OCI-LY7 (cell line): ENCODE measurements around the gene MPRIP. TPM values are rescaled to one million over a fixed set of nuclear protein-coding genes. Genes with fewer than 3 reads are reported as not detected.

ENCODE experiments used
- BruUV-seq: library from RNA; stranded (reverse); fragments of 400-500 nt; replicated peaks from 2 replicates; lab custom pipeline; 2021; lab: Mats Ljungman, UMichigan
- CTCF ChIA-PET: fragments of 300-600 bp; sonication (Branson Sonifier 250); formaldehyde crosslinking; loops from one replicate; lab custom pipeline; 2022; ENCODE audit warnings: antibody characterized with exemption; ENCODE audit not compliant: unreplicated experiment; lab: Charles Lee
- POLR2A ChIA-PET: fragments of 300-600 bp; sonication (Branson Sonifier 250); formaldehyde crosslinking; loops from one replicate; lab custom pipeline; 2022; ENCODE audit warnings: antibody characterized with exemption; lab: Charles Lee
- DNase-seq: peaks from one replicate; pipeline ENCODE4 v3.0.0-alpha.2; 2015; ENCODE audit warnings: low spot score
- H2AFZ ChIP-seq: fragments of 200-600 bp; sonication (generic), shearing (Covaris generic); 2 replicates; pipeline ENCODE4 v1.6.1; 2014; ENCODE audit warnings: mild to moderate bottlenecking, antibody characterized with exemption, low read length, moderate library complexity
- H3K27ac ChIP-seq: fragments of 200-600 bp; sonication (generic); 2 replicates; pipeline ENCODE4 v1.5.1; 2014; ENCODE audit warnings: mixed run types, low read depth, mild to moderate bottlenecking, moderate library complexity, low read length, inconsistent platforms; ENCODE audit not compliant: poor library complexity, severe bottlenecking
- H3K36me3 ChIP-seq: fragments of 200-600 bp; sonication (generic); 2 replicates; pipeline ENCODE4 v1.6.1; 2014; ENCODE audit warnings: mild to moderate bottlenecking, antibody characterized with exemption, low read length, moderate library complexity, mixed read lengths; ENCODE audit not compliant: insufficient read depth
- H3K4me1 ChIP-seq: fragments of 200-600 bp; sonication (generic); 2 replicates; pipeline ENCODE4 v1.5.1; 2014; ENCODE audit warnings: mild to moderate bottlenecking, low read length; ENCODE audit not compliant: insufficient read depth, poor library complexity, severe bottlenecking
- H3K4me2 ChIP-seq: fragments of 200-600 bp; sonication (generic); 2 replicates; pipeline ENCODE4 v1.6.1; 2014; ENCODE audit warnings: mild to moderate bottlenecking, low read length
- H3K4me3 ChIP-seq: fragments of 200-600 bp; sonication (generic); 2 replicates; pipeline ENCODE4 v1.5.1; 2014; ENCODE audit warnings: mild to moderate bottlenecking, low read depth, low read length; ENCODE audit not compliant: poor library complexity, severe bottlenecking
- H3K79me2 ChIP-seq: fragments of 200-600 bp; sonication (generic); 2 replicates; pipeline ENCODE4 v1.6.1; 2016; ENCODE audit warnings: low read depth, mild to moderate bottlenecking, low read length, moderate library complexity, mixed read lengths; ENCODE audit not compliant: insufficient read depth
- H3K9me2 ChIP-seq: fragments of 200-600 bp; sonication (generic); 2 replicates; pipeline ENCODE4 v1.6.1; 2016; ENCODE audit warnings: mild to moderate bottlenecking, low read length, mixed read lengths; ENCODE audit not compliant: insufficient read depth
- H3K9me3 ChIP-seq: fragments of 200-600 bp; sonication (generic); 2 replicates; pipeline ENCODE4 v1.6.1; 2014; ENCODE audit warnings: mild to moderate bottlenecking, mixed run types, low read length, mixed read lengths
- H4K20me1 ChIP-seq: fragments of 200-600 bp; sonication (generic); 2 replicates; pipeline ENCODE4 v1.6.1; 2014; ENCODE audit warnings: mild to moderate bottlenecking, antibody characterized with exemption, low read length, moderate library complexity, mixed read lengths; ENCODE audit not compliant: insufficient read depth
- EZH2phosphoT487 ChIP-seq: fragments of 200-600 bp; sonication (generic); IDR thresholded peaks from 2 replicates; pipeline ENCODE4 v1.6.1; 2018; ENCODE audit warnings: low read depth, borderline replicate concordance, mild to moderate bottlenecking, mixed run types, antibody characterized with exemption, low read length, moderate library complexity, mixed read lengths
- intact Hi-C: fragments of 100-400 bp; cut with micrococcal nuclease; formaldehyde crosslinking; loops from one replicate; pipeline ENCODE4 v1.10.0; 2022; ENCODE audit not compliant: unreplicated experiment
- total RNA-seq, 2 experiments: library from RNA; depleted of rRNA in 1 of 2; stranded (reverse); fragments of >200 nt in 1 of 2; shearing (Covaris generic) in 1 of 2; gene quantifications; 2 replicates each; pipeline ENCODE4 v1.2.3, GENCODE V29; 2014 to 2022
- TF ChIP-seq, protein P1 (sequence below): fragments of 200-600 bp; sonication (generic); conservative IDR thresholded peaks from 2 replicates; pipeline ENCODE4 v1.5.1; 2014; ENCODE audit warnings: mild to moderate bottlenecking, antibody characterized with exemption, low read length, moderate library complexity, mixed read lengths

The MPRIP gene
- total RNA-seq, 2 experiments from 2014 or later = 73.3 to 109 TPM

GRCh38 chr17:17051791-17052461 lies 9.7 kb downstream of the MPRIP start:
- Histone ChIP-seq H3K4me2 (no peak overlapping the region), H3K27ac (no peak overlapping the region), H2AFZ (no peak overlapping the region), H3K4me3 (no peak overlapping the region), H3K9me2 (no peaks in the 10 kb centered on the region), H3K4me1 (no peaks in the 10 kb centered on the region), H3K9me3 (no peaks in the 10 kb centered on the region), H3K79me2 (peaks cover 16% of the 10 kb centered on the region; the same call in 1 of the 2 replicates), H3K36me3 (no peaks in the 10 kb centered on the region), H4K20me1 (peaks cover 11% of the 10 kb centered on the region; the same call in 1 of the 2 replicates)
- BruUV-seq = no TSS peak
- ChIA-PET CTCF (no interaction called here), POLR2A (interaction anchor here (0.7 kb wide), 1 partner anchor 66 kb away, joined by 3 read pairs; no protein-coding TSS in a partner anchor)
- intact Hi-C loops = no loop called here
- DNase-seq = no peak
- TF ChIP-seq, protein P1, sequence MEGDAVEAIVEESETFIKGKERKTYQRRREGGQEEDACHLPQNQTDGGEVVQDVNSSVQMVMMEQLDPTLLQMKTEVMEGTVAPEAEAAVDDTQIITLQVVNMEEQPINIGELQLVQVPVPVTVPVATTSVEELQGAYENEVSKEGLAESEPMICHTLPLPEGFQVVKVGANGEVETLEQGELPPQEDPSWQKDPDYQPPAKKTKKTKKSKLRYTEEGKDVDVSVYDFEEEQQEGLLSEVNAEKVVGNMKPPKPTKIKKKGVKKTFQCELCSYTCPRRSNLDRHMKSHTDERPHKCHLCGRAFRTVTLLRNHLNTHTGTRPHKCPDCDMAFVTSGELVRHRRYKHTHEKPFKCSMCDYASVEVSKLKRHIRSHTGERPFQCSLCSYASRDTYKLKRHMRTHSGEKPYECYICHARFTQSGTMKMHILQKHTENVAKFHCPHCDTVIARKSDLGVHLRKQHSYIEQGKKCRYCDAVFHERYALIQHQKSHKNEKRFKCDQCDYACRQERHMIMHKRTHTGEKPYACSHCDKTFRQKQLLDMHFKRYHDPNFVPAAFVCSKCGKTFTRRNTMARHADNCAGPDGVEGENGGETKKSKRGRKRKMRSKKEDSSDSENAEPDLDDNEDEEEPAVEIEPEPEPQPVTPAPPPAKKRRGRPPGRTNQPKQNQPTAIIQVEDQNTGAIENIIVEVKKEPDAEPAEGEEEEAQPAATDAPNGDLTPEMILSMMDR = no peak
- TF ChIP-seq EZH2phosphoT487 = no peak

DNA sequence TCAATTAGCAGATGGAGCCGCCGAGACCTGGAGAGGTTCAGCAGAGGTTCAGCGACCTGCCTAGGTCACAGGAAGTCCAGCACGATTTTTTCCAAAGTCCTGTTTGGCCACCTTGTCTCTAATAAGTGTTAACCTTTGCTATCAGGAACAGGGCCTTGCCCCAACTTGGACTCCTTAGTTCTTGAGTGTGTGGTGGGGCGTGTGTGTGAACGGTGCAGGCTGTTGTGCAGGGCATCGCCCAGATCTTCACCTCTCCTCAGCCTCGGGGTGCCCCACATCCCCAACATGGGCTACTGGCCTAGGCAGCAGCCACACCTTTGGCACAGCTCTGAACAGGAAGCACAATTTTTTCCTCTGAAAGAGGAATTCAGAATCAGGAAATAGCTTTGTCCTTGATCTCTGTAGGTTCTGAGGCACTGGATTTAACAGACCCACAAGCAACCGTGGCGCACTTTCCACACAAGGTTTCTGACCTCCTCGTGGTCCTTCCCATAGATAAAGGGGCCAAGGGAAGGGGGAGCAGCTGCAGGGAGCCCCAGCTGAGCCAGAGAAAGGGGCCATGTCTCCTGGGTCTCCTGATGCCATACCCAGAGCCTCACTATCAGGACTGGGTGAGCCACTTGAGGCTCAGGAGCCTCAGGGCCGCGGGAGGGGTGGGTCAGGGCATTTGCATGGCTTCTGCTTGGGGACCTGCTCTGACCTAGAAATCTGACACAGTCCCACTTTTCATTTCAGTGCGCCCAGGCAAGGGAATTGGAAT lies 10.4 kb downstream of the MPRIP start:
- H3K4me3 ChIP-seq = no peak overlapping the region
- H3K9me2 ChIP-seq = no peaks in the 10 kb centered on the region
- ChIA-PET POLR2A (no interaction called here), CTCF (no interaction called here)
- H3K27ac ChIP-seq = no peak overlapping the region
- H3K4me2 ChIP-seq = no peak overlapping the region
- no peak overlapping the region for H2AFZ ChIP-seq
- no TSS peak for BruUV-seq
- H3K9me3 ChIP-seq = no peaks in the 10 kb centered on the region
- no peaks in the 10 kb centered on the region for H3K4me1 ChIP-seq
- H3K79me2 ChIP-seq = peaks cover 9% of the 10 kb centered on the region; the same call in 1 of the 2 replicates
- no peak for DNase-seq
- intact Hi-C loops = no loop called here
- H3K36me3 ChIP-seq = no peaks in the 10 kb centered on the region
- H4K20me1 ChIP-seq = peaks cover 11% of the 10 kb centered on the region; the same call in 1 of the 2 replicates
- TF ChIP-seq EZH2phosphoT487 = no peak
- TF ChIP-seq, protein P1 = no peak
